Measurements from ENCODE around the gene PPFIA1.

GRCh38 chr11:70358753-70359152, 88.3 kb downstream of the PPFIA1 start:
- TF ChIP-seq, protein P1, sequence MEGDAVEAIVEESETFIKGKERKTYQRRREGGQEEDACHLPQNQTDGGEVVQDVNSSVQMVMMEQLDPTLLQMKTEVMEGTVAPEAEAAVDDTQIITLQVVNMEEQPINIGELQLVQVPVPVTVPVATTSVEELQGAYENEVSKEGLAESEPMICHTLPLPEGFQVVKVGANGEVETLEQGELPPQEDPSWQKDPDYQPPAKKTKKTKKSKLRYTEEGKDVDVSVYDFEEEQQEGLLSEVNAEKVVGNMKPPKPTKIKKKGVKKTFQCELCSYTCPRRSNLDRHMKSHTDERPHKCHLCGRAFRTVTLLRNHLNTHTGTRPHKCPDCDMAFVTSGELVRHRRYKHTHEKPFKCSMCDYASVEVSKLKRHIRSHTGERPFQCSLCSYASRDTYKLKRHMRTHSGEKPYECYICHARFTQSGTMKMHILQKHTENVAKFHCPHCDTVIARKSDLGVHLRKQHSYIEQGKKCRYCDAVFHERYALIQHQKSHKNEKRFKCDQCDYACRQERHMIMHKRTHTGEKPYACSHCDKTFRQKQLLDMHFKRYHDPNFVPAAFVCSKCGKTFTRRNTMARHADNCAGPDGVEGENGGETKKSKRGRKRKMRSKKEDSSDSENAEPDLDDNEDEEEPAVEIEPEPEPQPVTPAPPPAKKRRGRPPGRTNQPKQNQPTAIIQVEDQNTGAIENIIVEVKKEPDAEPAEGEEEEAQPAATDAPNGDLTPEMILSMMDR (IDR thresholded peaks at IDR 0.05), result no peak
- no peak for TF ChIP-seq POLR2A (IDR thresholded peaks at IDR 0.05)

All from right lobe of liver (tissue), 4 donors.